B cell (primary cell): Measurements from ENCODE around the gene MYOM3. TPM values are rescaled to one million over a fixed set of nuclear protein-coding genes. Genes with fewer than 3 reads are reported as not detected.

Source experiments
- ATAC-seq: fragments of 200-7000 bp; cut with Tn5 transposase; one replicate; pipeline ENCODE4 v1.10.0; 2021; ENCODE audit warnings: low read depth, mild to moderate bottlenecking, moderate number of reproducible peaks, moderate library complexity
- CTCF ChIA-PET: fragments of 350-600 bp; sonication (Branson Sonifier 250); formaldehyde crosslinking; loops from one replicate; lab custom pipeline; 2021; ENCODE audit warnings: antibody characterized with exemption, inconsistent platforms; lab: Charles Lee
- POLR2A ChIA-PET: fragments of 350-600 bp; sonication (Branson Sonifier 250); formaldehyde crosslinking; loops from one replicate; lab custom pipeline; 2021; ENCODE audit warnings: antibody characterized with exemption; lab: Charles Lee
- DNase-seq: peaks from one replicate; pipeline ENCODE4 v3.0.0; 2013
- H2AFZ ChIP-seq: 2 replicates; pipeline ENCODE4 v1.6.1; 2012; ENCODE audit warnings: mild to moderate bottlenecking, low read depth, low read length; ENCODE audit not compliant: insufficient read depth, poor library complexity, severe bottlenecking
- H3K27ac ChIP-seq, 2 donors: 1 replicate in 1 of 2; 2 replicates in 1 of 2; pipeline ENCODE4 v1.5.1; 2012 to 2013; ENCODE audit warnings: low read length in 2 of 2, mild to moderate bottlenecking in 2 of 2, moderate library complexity in 1 of 2
- H3K27me3 ChIP-seq, 4 experiments: fragments of 200-600 bp in 1 of 4; sonication (generic) in 1 of 4; replicated peaks in 1 of 4; 1 replicate in 2 of 4; 2 replicates in 2 of 4; pipeline versions ENCODE4 v1.6.1 to v1.7.0; 2013 to 2016; ENCODE audit warnings: low read length in 3 of 4, mild to moderate bottlenecking in 2 of 4, mixed read lengths in 1 of 4, moderate library complexity in 1 of 4; ENCODE audit not compliant: insufficient read depth in 4 of 4, control insufficient read depth in 3 of 4; ENCODE audit errors: control extremely low read depth in 1 of 4
- H3K36me3 ChIP-seq, 2 experiments: replicated peaks in 1 of 2; 1 replicate in 1 of 2; 2 replicates in 1 of 2; pipeline versions ENCODE4 v1.6.1 to v1.7.1; 2013; ENCODE audit warnings: low read length in 1 of 2; ENCODE audit not compliant: insufficient read depth in 2 of 2, control insufficient read depth in 1 of 2; ENCODE audit errors: control extremely low read depth in 1 of 2, extremely low read depth in 1 of 2
- H3K4me1 ChIP-seq, 2 donors: fragments of 200-600 bp in 1 of 2; sonication (generic) in 1 of 2; 1 replicate in 1 of 2; 2 replicates in 1 of 2; pipeline versions ENCODE4 v1.5.1 to v1.6.1; 2013 to 2017; ENCODE audit warnings: low read length in 2 of 2; ENCODE audit not compliant: control insufficient read depth in 2 of 2, insufficient read depth in 2 of 2
- H3K4me2 ChIP-seq: replicated peaks from 2 replicates; pipeline ENCODE3; 2012; ENCODE audit warnings: mild to moderate bottlenecking, low read depth, low read length; ENCODE audit not compliant: poor library complexity, severe bottlenecking
- H3K4me3 ChIP-seq, 5 experiments: fragments of 200-600 bp in 1 of 5; sonication (generic) in 1 of 5; 1 replicate in 3 of 5; 2 replicates in 2 of 5; pipeline versions ENCODE4 v1.5.1 to v1.7.0; 2011 to 2016; ENCODE audit warnings: low read length in 4 of 5, mild to moderate bottlenecking in 4 of 5, low read depth in 2 of 5, control low read depth in 1 of 5, moderate library complexity in 1 of 5; ENCODE audit not compliant: insufficient read depth in 1 of 5; ENCODE audit errors: control extremely low read depth in 1 of 5, extremely low read depth in 1 of 5
- H3K79me2 ChIP-seq: fragments of 200-600 bp; sonication (generic); one replicate; pipeline ENCODE4 v1.6.0; 2016; ENCODE audit warnings: low read length; ENCODE audit not compliant: control insufficient read depth, insufficient read depth
- H3K9ac ChIP-seq: fragments of 200-600 bp; sonication (generic); 2 replicates; pipeline ENCODE4 v1.6.1; 2017; ENCODE audit warnings: mild to moderate bottlenecking, low read length, moderate library complexity
- H3K9me3 ChIP-seq, 3 donors: one replicate each; pipeline versions ENCODE4 v1.6.1 to v1.7.1; 2013; ENCODE audit warnings: low read length in 2 of 3; ENCODE audit not compliant: control insufficient read depth in 2 of 3, insufficient read depth in 1 of 3; ENCODE audit errors: control extremely low read depth in 1 of 3
- H4K20me1 ChIP-seq: 2 replicates; pipeline ENCODE4 v1.6.0; 2012; ENCODE audit warnings: mild to moderate bottlenecking, low read length; ENCODE audit not compliant: insufficient read depth, control insufficient read depth, poor library complexity, severe bottlenecking
- H3K27ac Mint-ChIP-seq: one replicate; pipeline ENCODE4 v1.8.0; 2021; ENCODE audit warnings: mixed read lengths
- H3K27me3 Mint-ChIP-seq: one replicate; pipeline ENCODE4 v1.8.0; 2021; ENCODE audit warnings: mixed read lengths
- H3K4me1 Mint-ChIP-seq: one replicate; pipeline ENCODE4 v1.8.0; 2021; ENCODE audit warnings: mixed read lengths
- H3K4me3 Mint-ChIP-seq: one replicate; pipeline ENCODE4 v1.8.0; 2021; ENCODE audit warnings: mixed read lengths
- H3K9me3 Mint-ChIP-seq: one replicate; pipeline ENCODE4 v1.8.0; 2022; ENCODE audit warnings: mixed read lengths; ENCODE audit not compliant: insufficient read depth
- CTCF ChIP-seq: fragments of 200-600 bp; IDR thresholded peaks from one replicate; pipeline ENCODE4 v1.8.0; 2022; ENCODE audit warnings: antibody characterized with exemption, mild to moderate bottlenecking
- EZH2 ChIP-seq: IDR thresholded peaks from 2 replicates; pipeline ENCODE4 v1.6.1; 2012; ENCODE audit warnings: borderline replicate concordance, low read depth, mild to moderate bottlenecking, moderate library complexity, low read length; ENCODE audit not compliant: insufficient read depth, poor library complexity, severe bottlenecking
- WGBS: methylation state at CpG from one replicate; pipeline ENCODE4 v1.1.5; 2013; ENCODE audit warnings: missing lambda C conversion rate; ENCODE audit not compliant: insufficient coverage; 5-methylcytosine and 5-hydroxymethylcytosine counted together
- intact Hi-C: fragments of 100-400 bp; cut with micrococcal nuclease; formaldehyde crosslinking; loops from one replicate; pipeline ENCODE4 v1.10.0; 2022
- polyA plus RNA-seq: library from polyadenylated mRNA; depleted of rRNA; stranded (reverse); fragments of >200 nt; gene quantifications from 2 replicates; pipeline ENCODE4 v1.2.3, GENCODE V29; 2012
- total RNA-seq, 2 donors: library from RNA; stranded (reverse); fragments of 120-200 nt in 1 of 2; gene quantifications; 1 replicate in 1 of 2; 2 replicates in 1 of 2; pipeline versions ENCODE4 v1.2.3 to v1.2.4, GENCODE V29; 2013 to 2022

Gene MYOM3
- total and polyA plus RNA-seq, 2 donors (not counting 1 experiment from before 2014, with no cell fraction given) = not detected

GRCh38 chr1:24057171-24057570, 54.8 kb downstream of the MYOM3 start:
- Histone ChIP-seq H3K4me1 (no peaks in the 10 kb centered on the region), H3K79me2 (no peaks in the 10 kb centered on the region), H3K9ac (no peak overlapping the region), H3K4me2 (no peak overlapping the region), H3K27me3 (no peaks in the 10 kb centered on the region), H4K20me1 (no peaks in the 10 kb centered on the region), H3K4me3 (no peak overlapping the region), H3K9me3 (peaks cover 0 to 3% (median 0%) of the 10 kb centered on the region in 3 donors), H3K36me3 (no peaks in the 10 kb centered on the region), H3K27ac (no peak overlapping the region), H2AFZ (no peak overlapping the region)
- Mint-ChIP-seq H3K9me3 (no peaks in the 10 kb centered on the region), H3K4me1 (no peaks in the 10 kb centered on the region), H3K27ac (no peak overlapping the region), H3K27me3 (no peaks in the 10 kb centered on the region), H3K4me3 (no peak overlapping the region)
- POLR2A ChIA-PET = no interaction called here
- TF ChIP-seq EZH2 (no peak), CTCF (no peak)
- ATAC-seq = no peak
- CTCF ChIA-PET = no interaction called here
- WGBS = 99% methylated on average over 13 of the region's 13 CpGs
- intact Hi-C loops = no loop called here
- DNase-seq = no peak

- no peak overlapping the region for H3K9ac ChIP-seq
- DNase-seq (no peak), ATAC-seq (no peak)
- H3K27ac ChIP-seq = no peak overlapping the region
- H3K9me3 ChIP-seq = no peaks in the 10 kb centered on the region
- no peaks in the 10 kb centered on the region for H3K36me3 ChIP-seq
- WGBS = 81% methylated on average over 7 of the region's 8 CpGs
- no peaks in the 10 kb centered on the region for H3K9me3 Mint-ChIP-seq
- no peaks in the 10 kb centered on the region for H3K27me3 ChIP-seq
- no peaks in the 10 kb centered on the region for H3K4me1 ChIP-seq
- TF ChIP-seq EZH2 = no peak
- no peak for TF ChIP-seq CTCF
- no peak overlapping the region for H2AFZ ChIP-seq
- no peak overlapping the region for H3K4me3 ChIP-seq
- H3K27me3 Mint-ChIP-seq = no peaks in the 10 kb centered on the region
- H3K4me2 ChIP-seq = no peak overlapping the region
- H3K79me2 ChIP-seq = no peaks in the 10 kb centered on the region
- no peaks in the 10 kb centered on the region for H3K4me1 Mint-ChIP-seq
- no peak overlapping the region for H3K27ac Mint-ChIP-seq
- CTCF ChIA-PET = no interaction called here
- H4K20me1 ChIP-seq = no peaks in the 10 kb centered on the region
- H3K4me3 Mint-ChIP-seq = no peak overlapping the region
- intact Hi-C loops = no loop called here
- POLR2A ChIA-PET = no interaction called here
These were observed 56.3 kb downstream of the MYOM3 start for GRCh38 chr1:24055681-24056080.
